M059J (cell line): Measurements from ENCODE around the gene NFX1. TPM values are rescaled to one million over a fixed set of nuclear protein-coding genes. Genes with fewer than 3 reads are reported as not detected.
"Not testable (repeated sequence)": the region's sequence is repeated elsewhere in the genome, so short reads cannot be mapped to it uniquely, and the experiment has no call there.

Experiments
- DNase-seq: peaks from one replicate; pipeline ENCODE4 v3.0.0-alpha.2; 2012; ENCODE audit warnings: low read depth
- total RNA-seq: library from RNA; depleted of rRNA; stranded (reverse); fragments of >200 nt; shearing (Covaris generic); gene quantifications from 2 replicates; pipeline ENCODE4 v1.2.3, GENCODE V29; 2014

The NFX1 gene
- total RNA-seq, 1 experiment from 2014 or later, result 21.4 TPM

DNA sequence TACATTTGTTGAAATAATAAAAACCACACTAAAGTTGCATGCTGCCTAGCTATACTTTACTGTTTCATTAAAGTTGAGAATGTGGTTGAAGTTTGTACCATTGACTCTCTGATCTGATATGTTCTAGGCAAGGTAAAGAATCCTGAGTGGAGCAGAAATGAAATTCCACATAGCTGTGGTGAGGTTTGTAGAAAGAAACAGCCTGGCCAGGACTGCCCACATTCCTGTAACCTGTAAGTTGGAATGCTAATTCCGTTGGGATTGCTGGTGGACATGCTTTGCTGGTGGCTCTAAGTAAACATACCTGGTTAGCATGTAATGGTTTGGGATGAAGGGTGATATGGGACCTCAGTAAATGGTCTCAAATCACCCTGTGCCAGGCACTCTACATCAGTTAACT is 16.8 kb downstream of the NFX1 start:
- DNase-seq, result no peak

DNA sequence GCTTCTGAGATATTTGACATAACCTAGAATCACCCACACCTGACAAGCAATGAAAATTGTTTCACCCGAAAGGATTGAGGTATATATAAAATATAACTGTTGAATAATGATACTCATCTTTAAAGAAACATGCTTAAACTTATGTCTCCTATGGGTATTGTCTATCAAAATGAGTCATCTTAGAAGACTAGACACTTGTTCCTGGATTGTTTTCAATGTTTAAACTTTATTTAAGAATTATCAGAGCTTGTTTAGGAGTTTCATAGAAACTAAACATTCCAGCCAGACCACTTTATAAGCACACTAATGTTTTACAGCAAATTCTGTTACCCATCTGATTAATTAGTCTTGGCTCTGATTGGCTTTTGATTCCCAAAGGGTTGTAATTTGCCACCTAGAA is 19.6 kb downstream of the NFX1 start:
- no peak for DNase-seq

DNA sequence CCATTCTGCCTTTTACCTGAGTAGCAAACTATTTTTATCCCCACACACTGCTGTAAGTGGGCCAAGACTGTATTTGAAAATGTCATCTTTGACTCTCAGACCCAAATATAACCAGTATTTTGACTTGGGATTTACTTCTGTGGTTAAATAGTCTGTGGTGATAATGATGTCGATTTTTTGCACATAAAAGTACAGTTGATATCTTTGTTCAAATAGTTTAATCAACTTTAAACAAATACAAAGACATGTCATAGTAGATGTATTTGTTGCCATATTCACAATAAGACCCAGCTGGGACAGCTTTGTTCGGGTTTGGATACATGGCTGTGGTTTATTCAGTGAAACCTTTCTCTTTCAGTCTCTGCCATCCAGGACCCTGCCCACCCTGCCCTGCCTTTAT is 20.4 kb downstream of the NFX1 start:
- DNase-seq, result no peak

DNA sequence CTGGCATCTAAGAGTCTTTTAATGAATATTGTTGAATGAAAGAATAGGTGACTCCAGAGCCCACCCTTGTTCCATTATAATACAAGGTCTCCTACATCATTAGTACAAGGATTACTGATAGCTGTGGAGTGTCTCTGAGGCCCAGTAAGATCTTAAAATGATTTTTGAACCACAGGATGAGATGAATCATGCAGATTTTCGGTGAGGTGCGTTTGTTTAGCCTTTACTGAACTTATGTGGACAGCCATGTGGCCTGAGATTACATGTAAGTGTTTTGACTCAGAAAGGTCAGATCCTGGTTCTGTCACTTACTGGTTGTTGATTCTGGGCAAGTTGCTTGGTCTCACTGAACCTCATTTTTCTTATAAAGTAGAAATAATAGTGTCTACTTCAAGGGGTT is 21.6 kb downstream of the NFX1 start:
- peak; percentile 65 for DNase-seq

DNA sequence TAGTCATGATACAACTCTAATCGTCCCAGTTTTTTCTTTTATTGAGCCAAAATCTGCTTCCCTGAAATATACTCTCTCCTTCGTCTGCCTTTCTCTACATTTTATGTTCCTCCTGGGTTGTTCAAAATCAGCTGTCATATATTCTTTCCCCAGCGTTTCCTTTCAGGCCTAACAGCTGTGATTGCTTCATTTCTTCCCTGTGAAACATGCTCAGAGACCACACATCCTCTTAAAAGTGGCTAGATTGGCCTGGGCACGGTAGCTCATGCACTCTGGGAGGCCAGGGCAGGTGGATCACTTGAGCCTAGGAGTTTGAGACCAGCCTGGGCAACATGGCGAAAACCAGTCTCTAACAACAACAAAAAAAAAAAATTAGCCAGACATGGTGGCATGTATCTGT is 25.1 kb downstream of the NFX1 start:
- DNase-seq, result no peak

DNA sequence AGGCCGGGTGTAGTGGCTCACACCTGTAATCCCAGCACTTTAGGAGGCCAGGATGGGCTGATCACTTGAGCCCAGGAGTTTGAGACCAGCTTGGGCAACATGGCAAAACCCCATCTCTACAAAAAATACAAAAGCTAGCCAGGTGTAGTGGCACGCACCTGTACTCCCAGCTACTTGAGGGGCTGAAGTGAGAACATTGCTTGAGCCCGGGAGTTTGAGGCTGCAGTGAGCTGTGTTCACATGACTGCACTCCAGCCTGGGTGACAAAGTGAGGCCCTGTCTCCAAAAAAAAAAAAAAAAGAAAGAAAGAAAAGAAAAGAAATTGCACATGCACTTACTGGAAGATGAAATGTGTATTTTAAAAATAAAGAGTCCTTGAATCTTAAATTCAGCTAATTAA is 26.8 kb downstream of the NFX1 start:
- not testable (repeated sequence) for DNase-seq

DNA sequence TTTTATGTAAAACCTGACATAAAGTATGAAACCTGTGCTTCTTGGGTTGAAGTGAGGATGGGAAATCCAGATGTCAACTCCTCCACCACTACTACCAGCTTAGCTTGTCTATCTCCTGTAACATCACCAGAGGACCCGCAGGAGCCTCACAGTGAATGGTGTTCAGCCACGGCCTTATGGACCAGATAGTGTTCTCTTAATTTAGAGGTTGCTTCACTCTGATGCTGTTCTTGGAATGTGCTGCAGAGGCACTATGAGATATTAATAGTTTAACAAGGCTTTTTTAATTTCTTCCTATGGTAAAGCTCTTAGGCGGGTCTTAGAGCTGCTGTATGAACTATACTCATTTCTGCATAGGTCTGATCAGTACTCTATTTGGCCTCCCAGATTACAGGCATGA is 27.9 kb downstream of the NFX1 start:
- DNase-seq, result no peak

DNA sequence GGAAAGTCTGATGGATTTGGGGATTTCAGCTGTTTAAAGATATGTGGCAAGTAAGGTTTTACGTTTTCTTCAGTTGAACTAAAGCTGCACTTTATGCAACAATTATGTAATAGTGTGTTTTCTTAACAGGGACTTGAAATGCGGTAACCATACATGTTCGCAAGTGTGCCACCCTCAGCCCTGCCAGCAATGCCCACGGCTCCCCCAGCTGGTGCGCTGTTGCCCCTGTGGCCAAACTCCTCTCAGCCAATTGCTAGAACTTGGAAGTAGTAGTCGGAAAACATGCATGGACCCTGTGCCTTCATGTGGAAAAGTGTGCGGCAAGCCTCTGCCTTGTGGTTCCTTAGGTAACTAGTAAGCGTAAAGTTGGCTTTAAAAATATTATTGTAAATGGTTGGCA is 28.5 kb downstream of the NFX1 start:
- no peak for DNase-seq

DNA sequence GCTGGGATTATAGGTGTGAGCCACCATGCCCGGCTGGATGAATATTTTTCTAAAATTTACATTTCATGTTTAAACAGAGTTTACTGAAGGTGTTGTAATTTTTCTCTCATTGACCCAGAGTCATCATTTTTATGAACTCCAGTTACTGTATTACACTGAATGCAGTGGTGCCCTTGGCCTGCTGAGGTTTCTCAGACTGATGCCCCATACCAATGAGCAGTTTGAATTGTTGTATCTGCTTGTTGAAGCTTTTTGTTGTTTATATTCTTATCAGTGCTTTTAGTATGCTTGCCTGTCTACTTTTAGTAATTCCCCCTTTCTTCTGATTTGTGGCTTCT is 29.9 kb downstream of the NFX1 start:
- DNase-seq, result no peak

DNA sequence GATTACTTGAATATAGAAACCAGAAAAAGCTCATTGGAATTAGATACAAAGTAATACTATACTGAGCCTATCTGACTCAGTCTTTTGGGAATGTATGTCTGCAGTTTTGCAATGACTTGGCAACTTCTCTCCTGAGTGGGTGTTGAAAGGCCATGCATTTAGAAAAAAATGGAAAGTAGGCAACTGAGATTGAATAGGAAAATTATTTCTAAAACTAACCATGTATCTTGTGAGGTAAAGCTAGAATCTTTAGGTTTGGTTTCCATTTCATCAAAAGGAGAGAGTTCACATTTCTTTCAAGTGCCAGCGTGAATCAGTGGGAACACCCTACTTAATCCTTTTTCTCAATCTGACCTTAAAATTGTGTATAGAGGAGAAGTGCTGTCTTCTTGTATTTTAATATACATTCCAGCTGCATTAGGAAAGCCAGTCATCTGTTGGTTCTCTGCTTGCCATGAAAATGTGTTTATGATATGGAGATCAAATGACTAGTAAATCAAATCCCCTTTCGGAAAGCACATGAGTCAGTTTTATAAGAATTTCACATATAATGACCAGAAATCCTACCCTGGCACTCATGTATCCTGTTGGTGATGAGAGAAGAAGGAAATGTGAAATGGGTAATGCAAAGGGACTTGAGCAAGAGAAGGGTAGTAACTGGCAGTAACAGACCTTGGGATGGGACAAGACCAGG is 30.4 kb downstream of the NFX1 start:
- peak; percentile 93 for DNase-seq

DNA sequence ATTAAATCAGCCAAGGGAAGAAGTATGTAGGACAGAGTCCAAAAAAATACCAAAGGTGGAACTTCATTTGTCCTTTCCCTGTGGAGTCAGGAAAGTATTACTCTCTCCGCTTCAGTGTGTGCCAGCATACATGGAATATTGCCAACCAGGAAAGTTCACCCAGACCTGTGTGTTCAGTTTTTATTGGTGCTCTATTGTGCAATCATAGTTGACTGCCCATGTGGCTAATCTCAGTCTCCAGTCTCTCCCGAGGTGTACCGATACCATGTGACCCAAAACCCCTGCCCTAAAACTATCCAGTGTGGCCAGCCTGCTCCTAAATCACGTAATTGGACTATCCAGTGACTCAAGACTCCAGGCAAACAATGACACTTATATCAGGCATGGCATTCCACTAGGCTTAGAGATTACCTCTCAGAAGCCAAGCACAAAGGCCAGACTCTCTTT is 38.8 kb downstream of the NFX1 start:
- DNase-seq, result peak; percentile 100

DNA sequence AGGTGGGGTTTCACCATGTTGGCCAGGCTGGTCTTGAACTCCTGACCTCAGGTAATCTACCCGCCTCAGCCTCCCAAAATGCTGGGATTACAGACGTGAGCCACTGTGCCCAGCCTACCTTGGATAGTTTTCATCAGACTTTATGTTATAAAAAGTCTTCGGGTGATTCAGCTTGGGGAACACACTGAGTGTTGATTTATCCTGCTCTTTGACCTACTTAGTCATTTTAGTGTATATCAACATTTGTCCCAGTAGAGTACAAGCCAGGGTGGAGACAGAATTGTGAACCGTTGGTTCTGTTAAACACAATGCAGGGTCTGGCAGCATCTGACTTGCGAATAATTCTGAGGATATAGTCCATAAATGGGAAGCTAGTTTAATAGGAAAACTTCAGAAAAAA is 39.7 kb downstream of the NFX1 start:
- peak; percentile 83 for DNase-seq

DNA sequence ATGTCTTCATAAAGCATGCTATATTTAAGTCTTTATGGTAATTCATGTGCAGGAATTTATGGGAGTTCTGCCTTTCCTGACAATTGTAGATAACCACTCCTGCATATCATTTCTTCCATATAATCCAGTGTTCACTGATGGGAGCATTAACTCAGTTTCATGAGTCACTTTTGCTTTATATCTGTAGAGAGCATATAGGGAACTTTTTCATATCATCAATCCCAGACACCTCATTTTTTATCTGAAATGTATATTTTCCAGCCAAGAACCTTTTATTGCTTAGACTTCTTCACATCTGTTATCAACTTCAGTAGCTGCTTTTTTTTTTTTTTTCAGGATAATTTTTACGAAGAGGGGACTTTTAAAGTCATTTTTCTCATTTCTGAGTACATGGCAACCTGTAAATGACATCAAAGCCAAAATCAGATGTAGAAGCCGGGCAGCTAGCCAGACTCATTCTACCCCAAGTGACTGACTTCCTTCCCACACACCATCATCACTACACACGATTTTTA is 41.1 kb downstream of the NFX1 start:
- DNase-seq, result no peak

DNA sequence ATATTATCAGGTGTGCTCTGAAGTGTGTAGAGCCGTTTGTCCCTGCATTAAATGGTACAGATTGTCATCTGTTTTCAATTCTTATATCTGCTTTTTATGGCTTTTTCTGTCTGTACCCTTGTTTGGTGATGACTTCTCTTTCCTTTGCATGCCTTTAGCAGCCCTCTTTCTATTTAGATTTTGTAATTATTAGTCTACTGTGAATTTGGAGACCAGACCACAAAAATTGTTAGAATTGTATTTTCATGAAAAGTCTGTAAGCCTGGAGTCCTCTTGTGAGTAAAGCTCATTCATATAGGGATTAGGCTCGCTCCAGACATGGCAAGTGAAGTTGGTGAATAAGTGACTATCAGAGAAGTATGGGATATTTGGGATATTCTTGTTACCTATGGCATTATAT is 41.7 kb downstream of the NFX1 start:
- DNase-seq, result no peak

DNA sequence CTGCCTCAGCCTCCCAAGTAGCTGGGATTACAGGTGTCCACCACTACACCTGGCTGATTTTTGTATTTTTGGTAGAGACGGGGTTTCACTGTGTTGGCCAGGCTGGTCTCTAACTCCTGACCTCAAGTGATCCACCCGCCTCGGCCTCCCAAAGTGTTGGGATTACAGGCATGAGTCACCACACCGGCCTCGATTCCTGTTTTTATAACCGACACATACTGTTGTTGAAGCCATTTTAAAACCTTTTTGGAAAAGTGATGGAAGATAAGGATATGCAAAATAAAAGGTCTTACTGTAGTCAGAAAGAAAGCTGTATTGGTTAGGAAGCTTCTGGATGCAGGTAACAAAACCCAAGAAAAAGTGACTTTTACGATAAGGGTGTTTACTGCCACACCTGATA is 42.6 kb downstream of the NFX1 start:
- DNase-seq, result peak; percentile 20

DNA sequence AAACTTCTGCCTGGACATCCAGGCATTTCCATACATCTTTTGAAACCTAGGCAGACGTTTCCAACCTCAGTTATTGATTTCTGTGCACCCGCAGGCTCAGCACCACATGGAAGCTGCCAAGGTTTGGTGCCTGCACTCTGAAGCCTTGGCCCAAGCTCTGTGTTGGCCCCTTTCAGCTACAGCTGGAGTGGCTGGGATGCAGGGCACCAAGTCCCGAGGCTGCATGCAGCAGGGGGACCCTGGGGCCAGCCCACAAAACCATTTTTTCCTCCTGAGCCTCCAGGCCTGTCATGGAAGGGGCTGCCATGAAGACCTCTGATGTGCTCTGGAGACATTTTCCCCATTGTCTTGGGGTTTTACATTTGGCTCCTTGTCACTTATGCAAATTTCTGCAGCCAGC is 49.9 kb downstream of the NFX1 start:
- DNase-seq, result no peak

DNA sequence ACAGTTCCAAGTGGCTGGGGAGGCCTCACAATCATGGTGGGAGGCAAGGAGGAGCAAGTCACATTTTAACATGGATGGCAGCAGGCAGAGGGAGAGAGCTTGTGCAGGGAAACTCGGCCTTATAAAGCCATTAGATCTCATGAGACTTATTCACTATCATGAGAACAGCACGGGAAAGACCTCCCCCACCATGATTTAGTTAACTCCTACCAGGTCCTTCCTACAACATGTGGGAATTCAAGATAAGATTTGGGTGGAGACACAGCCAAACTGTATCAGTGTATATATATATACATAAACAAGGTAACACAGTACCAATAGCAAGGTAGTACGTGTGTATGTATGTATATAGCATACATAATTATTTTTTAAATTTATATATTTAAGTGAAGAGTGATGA is 50.9 kb downstream of the NFX1 start:
- no peak for DNase-seq

DNA sequence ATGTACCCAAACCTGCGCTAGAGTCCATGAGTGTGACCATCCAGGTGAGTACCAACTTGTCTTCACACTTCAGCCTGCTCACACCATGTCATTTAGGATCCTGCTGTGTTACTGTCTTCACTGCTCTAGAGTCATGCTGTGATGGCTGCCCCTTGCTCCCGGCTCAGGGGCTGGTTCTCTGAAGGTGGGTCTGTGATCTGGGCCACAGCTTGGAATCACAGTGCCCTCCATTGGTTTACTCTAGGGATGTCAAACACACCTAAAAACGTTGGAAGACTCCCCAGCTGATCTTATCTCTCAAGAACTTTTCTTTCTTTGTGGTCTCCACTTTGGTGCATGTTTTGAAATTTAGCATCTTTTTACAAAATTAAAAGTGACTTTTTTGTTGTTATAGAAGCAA is 53.8 kb downstream of the NFX1 start:
- DNase-seq, result no peak

DNA sequence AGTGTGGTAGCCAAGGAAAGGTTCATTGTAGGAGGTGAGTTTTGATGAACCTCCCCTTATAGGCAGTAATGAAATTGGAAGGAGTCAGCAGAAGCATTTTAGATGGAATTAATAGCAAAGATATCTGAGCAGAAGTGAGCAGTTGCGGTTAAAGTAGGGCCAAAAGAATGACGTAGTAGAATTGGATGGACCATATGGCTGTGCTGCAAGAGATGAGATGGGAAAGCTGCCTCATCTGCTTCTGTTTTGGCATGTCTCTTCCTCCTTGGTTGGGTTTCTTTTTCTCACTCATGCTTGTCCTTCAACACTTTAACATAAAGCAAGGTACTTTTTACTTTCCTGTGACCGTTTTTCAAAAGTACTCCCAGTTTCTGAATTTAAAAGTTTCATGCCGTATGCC is 56.2 kb downstream of the NFX1 start:
- DNase-seq, result no peak

DNA sequence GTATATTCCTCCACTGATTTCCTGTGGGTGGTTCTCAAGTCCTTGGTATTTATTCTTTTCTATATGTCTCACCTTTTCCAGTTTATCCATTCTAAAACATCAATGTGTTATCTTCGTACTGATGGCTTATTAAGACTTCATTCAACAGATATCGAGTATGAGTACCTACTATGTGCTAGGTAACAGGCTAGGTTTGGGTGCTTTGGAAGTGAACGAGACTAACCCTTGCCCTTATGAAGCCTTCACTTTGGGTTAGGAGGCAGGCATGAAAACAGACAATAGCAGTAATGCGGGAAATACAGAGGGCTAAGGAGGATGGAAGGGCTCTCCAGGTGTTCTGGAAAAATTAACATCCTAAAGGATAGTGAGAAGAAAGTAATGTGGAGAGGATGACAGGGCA is 58.7 kb downstream of the NFX1 start:
- no peak for DNase-seq

DNA sequence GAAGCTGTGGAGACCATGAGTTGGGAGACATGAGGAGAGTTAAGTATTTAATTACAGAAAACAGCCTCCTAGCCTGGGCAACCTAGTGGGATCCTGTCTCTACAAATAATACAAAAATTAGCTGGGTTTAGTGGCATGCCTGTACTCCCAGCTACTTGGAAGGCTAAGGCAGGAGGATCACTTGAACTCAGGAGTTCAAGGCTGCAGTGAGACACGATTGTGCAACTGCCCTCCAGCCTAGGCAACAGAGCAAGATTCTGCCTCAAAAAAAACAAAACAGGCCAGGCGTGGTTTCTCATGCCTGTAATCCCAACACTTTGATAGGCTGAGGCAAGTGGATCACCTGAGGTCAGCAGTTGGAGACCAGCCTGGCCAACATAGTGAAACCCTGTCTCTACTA is 59.4 kb downstream of the NFX1 start:
- DNase-seq, result peak; percentile 51

DNA sequence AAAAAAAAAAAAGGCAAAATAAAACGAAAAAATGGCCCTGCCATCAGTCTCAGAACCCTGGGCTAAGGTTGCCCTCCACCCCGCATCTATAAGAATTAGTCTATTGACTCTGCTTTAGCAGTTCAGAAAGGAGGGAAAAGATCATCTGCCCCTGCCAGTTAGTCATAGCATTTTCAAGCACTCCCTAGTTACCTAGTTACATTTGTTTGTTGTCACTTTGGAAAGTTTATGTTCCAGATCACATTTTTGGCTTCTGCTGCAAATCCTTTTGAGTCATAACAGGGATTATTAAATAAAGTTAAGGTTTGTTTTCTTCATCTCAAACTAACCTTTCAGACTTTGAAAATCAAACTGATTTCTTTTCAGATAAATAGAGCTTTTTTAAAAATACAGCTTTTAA is 60.0 kb downstream of the NFX1 start:
- DNase-seq, result peak; percentile 94

DNA sequence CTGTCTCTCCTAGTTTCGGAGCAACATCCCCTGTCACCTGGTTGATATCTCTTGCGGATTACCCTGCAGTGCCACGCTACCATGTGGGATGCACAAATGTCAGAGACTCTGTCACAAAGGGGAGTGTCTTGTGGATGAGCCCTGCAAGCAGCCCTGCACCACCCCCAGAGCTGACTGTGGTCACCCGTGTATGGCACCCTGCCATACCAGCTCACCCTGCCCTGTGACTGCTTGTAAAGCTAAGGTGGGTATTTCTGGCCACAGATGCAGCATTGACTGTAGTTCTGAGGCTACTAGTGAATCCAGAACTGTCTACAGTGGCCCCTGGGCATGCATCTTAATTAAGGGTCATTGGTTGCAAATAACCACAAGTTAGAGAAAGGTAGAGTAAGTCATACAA is 61.2 kb downstream of the NFX1 start:
- DNase-seq, result peak; percentile 74

DNA sequence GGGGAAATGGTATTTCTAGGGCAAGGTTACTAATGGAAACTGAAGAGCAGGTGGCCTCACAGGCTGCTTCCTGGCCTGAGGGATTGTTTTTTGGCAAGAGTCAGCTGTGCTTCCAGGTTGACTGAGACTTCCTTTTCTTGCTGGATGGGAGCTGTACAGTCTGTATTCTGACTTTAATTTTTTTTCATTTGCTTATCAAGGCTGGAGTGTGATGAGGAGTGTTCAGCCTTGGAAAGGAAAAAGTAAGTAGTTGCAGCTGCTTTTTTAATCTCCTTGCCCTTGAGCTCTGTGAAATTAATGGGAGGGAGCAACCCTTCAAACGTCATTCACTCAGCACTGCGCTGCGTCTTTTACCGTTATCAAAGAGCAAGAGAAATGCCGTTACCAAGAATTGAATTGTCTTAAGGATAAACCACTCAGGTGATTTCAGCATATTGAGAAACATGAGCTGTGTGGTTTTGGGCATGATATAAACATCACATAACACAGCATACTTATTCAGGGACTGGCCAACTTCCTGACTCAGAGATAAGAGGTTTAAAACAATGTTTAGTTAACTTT is 64.4 kb downstream of the NFX1 start:
- peak; percentile 70 for DNase-seq
